Activated CD8-positive, alpha-beta memory T cell treated with anti-CD3 and anti-CD28 coated beads, Interleukin-2, amount 50 U/mL, for 4 hours (primary cell): Measurements from ENCODE around the gene PLCE1.
"Not testable (repeated sequence)": the region's sequence is repeated elsewhere in the genome, so short reads cannot be mapped to it uniquely, and the experiment has no call there.

Experiments
- DNase-seq: peaks from one replicate; pipeline ENCODE4 v3.0.0-alpha.2; 2020

PLCE1 gene

GRCh38 chr10:93993782-93994437, at the start of gene PLCE1:
TSS of gene PLCE1 (plus strand) at chr10:93993931. CDS start at chr10:94031047, 37,116 bp downstream.
- DNase-seq: no peak

GRCh38 chr10:93945819-93946218, 47.9 kb upstream of the PLCE1 start:
- no peak for DNase-seq

GRCh38 chr10:93947055-93947454, 46.7 kb upstream of the PLCE1 start:
- DNase-seq: no peak

GRCh38 chr10:93947524-93947923, 46.2 kb upstream of the PLCE1 start:
- no peak for DNase-seq

- DNase-seq: no peak
Observed at GRCh38 chr10:93951905-93952304, 41.8 kb upstream of the PLCE1 start.

GRCh38 chr10:93954299-93954698, 39.4 kb upstream of the PLCE1 start:
- no peak for DNase-seq

GRCh38 chr10:93954726-93955363, 38.9 kb upstream of the PLCE1 start:
- DNase-seq: no peak

GRCh38 chr10:93958834-93959233, 34.9 kb upstream of the PLCE1 start:
- no peak for DNase-seq

- DNase-seq: not testable (repeated sequence)
Observed at GRCh38 chr10:93960988-93961387, 32.7 kb upstream of the PLCE1 start.

- DNase-seq: no peak
Observed at GRCh38 chr10:93962973-93963372, 30.8 kb upstream of the PLCE1 start.

GRCh38 chr10:93963434-93963833, 30.3 kb upstream of the PLCE1 start:
- DNase-seq: no peak

GRCh38 chr10:93965911-93966310, 27.8 kb upstream of the PLCE1 start:
- DNase-seq: no peak

GRCh38 chr10:93967756-93968155, 26.0 kb upstream of the PLCE1 start:
- no peak for DNase-seq

- no peak for DNase-seq
Observed at GRCh38 chr10:93968540-93968945, 25.2 kb upstream of the PLCE1 start.

- not testable (repeated sequence) for DNase-seq
Observed at GRCh38 chr10:93970433-93971010, 23.2 kb upstream of the PLCE1 start.

- no peak for DNase-seq
Observed at GRCh38 chr10:93973748-93974445, 19.8 kb upstream of the PLCE1 start.

- no peak for DNase-seq
Observed at GRCh38 chr10:93977442-93977841, 16.3 kb upstream of the PLCE1 start.

- DNase-seq: no peak
Observed at GRCh38 chr10:93980486-93980885, 13.2 kb upstream of the PLCE1 start.

- no peak for DNase-seq
Observed at GRCh38 chr10:93991114-93991513, 2.6 kb upstream of the PLCE1 start.

GRCh38 chr10:93991596-93992284, 2.0 kb upstream of the PLCE1 start:
- DNase-seq: no peak

GRCh38 chr10:93992400-93993030, 1.2 kb upstream of the PLCE1 start:
- no peak for DNase-seq

GRCh38 chr10:93993414-93993781, 333 bp upstream of the PLCE1 start:
- DNase-seq: no peak

- no peak for DNase-seq
Observed at GRCh38 chr10:93994438-93994801, 689 bp downstream of the PLCE1 start.
